Body of pancreas (tissue), 4 donors: Measurements from ENCODE around the gene METTL17. TPM values are rescaled to one million over a fixed set of nuclear protein-coding genes. Genes with fewer than 3 reads are reported as not detected.

ENCODE experiments used
- ATAC-seq: fragments of 150-250 bp; one replicate; pipeline ENCODE4 v1.9.1; 2016
- DNase-seq, 4 donors: peaks; one replicate each; pipeline ENCODE4 v3.0.0-alpha.2; 2019
- H3K27ac ChIP-seq, 4 donors: fragments of 200-600 bp; sonication (generic); 1 replicate in 3 of 4; 2 replicates in 1 of 4; pipeline versions ENCODE4 v1.5.1 to v1.6.1; 2016 to 2019; ENCODE audit warnings: mild to moderate bottlenecking in 1 of 4, mixed read lengths in 1 of 4, moderate library complexity in 1 of 4
- H3K27me3 ChIP-seq, 2 donors: fragments of 200-600 bp; sonication (generic); one replicate each; pipeline ENCODE4 v1.6.0; 2016; ENCODE audit warnings: mild to moderate bottlenecking in 1 of 2
- H3K36me3 ChIP-seq, 2 donors: fragments of 200-600 bp; sonication (generic); replicated peaks in 1 of 2; 2 replicates each; pipeline ENCODE4 v1.5.1; 2016; ENCODE audit warnings: low read depth in 2 of 2; ENCODE audit not compliant: insufficient read depth in 1 of 2
- H3K4me1 ChIP-seq: fragments of 200-600 bp; sonication (generic); one replicate; pipeline ENCODE4 v1.6.0; 2016
- H3K4me3 ChIP-seq, 2 donors: fragments of 200-600 bp; sonication (generic); 1 replicate in 1 of 2; 2 replicates in 1 of 2; pipeline ENCODE4 v1.5.1; 2016 to 2019
- H3K9me3 ChIP-seq, 3 donors: fragments of 200-600 bp; sonication (generic); 1 replicate in 2 of 3; 2 replicates in 1 of 3; pipeline ENCODE4 v1.5.1; 2016
- POLR2A ChIP-seq, 3 donors: fragments of 450-650 bp; IDR thresholded peaks; one replicate each; pipeline ENCODE4 v1.6.1; 2016; ENCODE audit warnings: antibody characterized with exemption in 3 of 3, mild to moderate bottlenecking in 2 of 3
- WGBS, 2 donors: methylation state at CpG; one replicate each; pipeline ENCODE4 v1.1.5; 2017; 5-methylcytosine and 5-hydroxymethylcytosine counted together
- intact Hi-C: fragments of 100-400 bp; cut with DNase I; formaldehyde crosslinking; loops from one replicate; pipeline ENCODE4 v1.15.1; 2023
- total RNA-seq, 2 donors: library from RNA; depleted of rRNA; stranded (reverse); fragments of >200 nt; gene quantifications; one replicate each; pipeline ENCODE4 v1.1.0, GENCODE V29; 2016
- TF ChIP-seq, protein P1 (sequence below), 7 experiments: fragments of 450-650 bp in 4 of 7; fragments of 200-600 bp in 3 of 7; sonication (generic) in 3 of 7; IDR thresholded peaks; one replicate each; pipeline ENCODE4 v1.5.1; 2016 to 2019; ENCODE audit warnings: antibody characterized with exemption in 7 of 7

Gene METTL17
- total RNA-seq, 2 donors from 2014 or later = 39.2 to 73.7 TPM

- H3K27me3 ChIP-seq = no peaks in the 10 kb centered on the region
- H3K9me3 ChIP-seq = no peaks in the 10 kb centered on the region
- TF ChIP-seq, protein P1, sequence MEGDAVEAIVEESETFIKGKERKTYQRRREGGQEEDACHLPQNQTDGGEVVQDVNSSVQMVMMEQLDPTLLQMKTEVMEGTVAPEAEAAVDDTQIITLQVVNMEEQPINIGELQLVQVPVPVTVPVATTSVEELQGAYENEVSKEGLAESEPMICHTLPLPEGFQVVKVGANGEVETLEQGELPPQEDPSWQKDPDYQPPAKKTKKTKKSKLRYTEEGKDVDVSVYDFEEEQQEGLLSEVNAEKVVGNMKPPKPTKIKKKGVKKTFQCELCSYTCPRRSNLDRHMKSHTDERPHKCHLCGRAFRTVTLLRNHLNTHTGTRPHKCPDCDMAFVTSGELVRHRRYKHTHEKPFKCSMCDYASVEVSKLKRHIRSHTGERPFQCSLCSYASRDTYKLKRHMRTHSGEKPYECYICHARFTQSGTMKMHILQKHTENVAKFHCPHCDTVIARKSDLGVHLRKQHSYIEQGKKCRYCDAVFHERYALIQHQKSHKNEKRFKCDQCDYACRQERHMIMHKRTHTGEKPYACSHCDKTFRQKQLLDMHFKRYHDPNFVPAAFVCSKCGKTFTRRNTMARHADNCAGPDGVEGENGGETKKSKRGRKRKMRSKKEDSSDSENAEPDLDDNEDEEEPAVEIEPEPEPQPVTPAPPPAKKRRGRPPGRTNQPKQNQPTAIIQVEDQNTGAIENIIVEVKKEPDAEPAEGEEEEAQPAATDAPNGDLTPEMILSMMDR (IDR thresholded peaks at IDR 0.05) = no peak
- no peak for TF ChIP-seq POLR2A (IDR thresholded peaks at IDR 0.05)
- intact Hi-C loops = loop anchor here (10.0 kb wide), 1 partner anchor 115 kb away; no protein-coding TSS in a partner anchor
- H3K4me1 ChIP-seq = peaks cover 12% of the 10 kb centered on the region
- ATAC-seq (no peak), DNase-seq (no peak)
- H3K36me3 ChIP-seq = no peaks in the 10 kb centered on the region
- no peak overlapping the region for H3K27ac ChIP-seq
- no peak overlapping the region for H3K4me3 ChIP-seq
- 80 to 91% methylated on average over 3 of the region's 3 CpGs for WGBS, 2 donors
Measured at GRCh38 chr14:20969336-20969735, 20.4 kb upstream of the METTL17 start.

DNA sequence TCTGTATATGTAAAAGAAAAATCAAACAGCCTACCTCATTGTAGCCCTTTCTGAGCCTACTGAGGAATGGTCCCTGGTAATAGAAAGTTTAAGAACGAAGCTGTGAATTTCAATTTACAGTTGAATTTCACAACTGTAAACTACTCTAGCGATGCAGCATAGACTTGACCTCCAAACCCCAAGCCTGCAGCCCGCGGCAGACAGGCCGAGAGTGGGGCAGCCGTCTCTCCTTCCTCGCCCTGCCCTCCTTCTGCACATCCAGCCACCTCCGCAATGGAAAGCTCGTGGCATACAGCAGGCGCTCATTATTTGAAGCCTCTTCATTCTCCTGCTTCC is 19.2 kb upstream of the METTL17 start:
- peaks cover 12% of the 10 kb centered on the region for H3K4me1 ChIP-seq
- no peaks in the 10 kb centered on the region for H3K36me3 ChIP-seq
- peak; percentile 17 for ATAC-seq
- intact Hi-C loops = no loop called here
- H3K27ac ChIP-seq = peak overlapping the region; percentile 3 to 82 (median 64)
- TF ChIP-seq, protein P1 (IDR thresholded peaks at IDR 0.05) = no peak
- no peak for TF ChIP-seq POLR2A (IDR thresholded peaks at IDR 0.05)
- WGBS, 2 donors = 13 to 23% methylated on average over 10 of the region's 10 CpGs
- DNase-seq = no peak
- no peaks in the 10 kb centered on the region for H3K27me3 ChIP-seq
- H3K4me3 ChIP-seq = peak overlapping the region in 1 of 2 donors; percentile 28
- H3K9me3 ChIP-seq = no peaks in the 10 kb centered on the region

DNA sequence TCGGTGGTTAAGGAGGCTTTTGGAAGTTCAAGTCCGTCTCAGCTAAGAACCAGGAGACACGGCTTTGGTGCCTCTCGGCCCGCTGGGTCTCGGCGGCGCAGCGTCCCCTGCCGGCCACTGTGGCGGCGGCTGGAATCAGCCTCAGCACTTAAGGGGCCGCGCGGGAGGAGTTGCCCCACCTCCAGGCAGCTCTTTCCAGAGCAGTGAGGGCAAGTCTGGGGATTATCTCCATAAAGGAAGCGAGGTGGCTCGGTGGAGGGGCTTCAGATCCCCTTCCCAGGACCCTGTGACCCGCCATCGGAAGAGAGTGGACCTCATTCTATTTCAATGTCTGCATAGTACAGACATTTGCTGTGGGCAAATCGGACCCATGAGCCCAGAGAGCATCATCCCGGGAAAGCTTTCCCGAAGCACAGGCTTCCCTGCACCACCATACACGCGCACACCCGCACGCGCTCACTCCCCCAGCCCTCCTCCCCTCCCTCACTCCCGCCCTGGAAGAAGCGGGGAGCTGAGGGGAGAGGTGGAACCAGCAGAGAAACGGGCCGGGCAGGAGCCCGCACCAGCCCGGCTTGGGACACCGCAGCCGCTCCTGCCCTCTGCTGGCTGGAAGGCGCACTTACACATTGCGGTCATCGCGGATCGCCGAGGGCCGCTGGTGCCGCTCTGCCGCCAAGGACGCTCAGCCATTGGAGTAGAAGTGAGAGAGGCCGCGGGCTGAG is 18.6 kb upstream of the METTL17 start:
- peak overlapping the region; percentile 3 to 82 (median 64) for H3K27ac ChIP-seq
- H3K4me3 ChIP-seq = peak overlapping the region; percentile 28 to 45
- ATAC-seq = peak; percentile 95
- peak; percentile 87 to 90 (median 89) for DNase-seq
- WGBS, 2 donors = 0 to 3% methylated on average over 13 to 47 of the region's 47 CpGs
- H3K4me1 ChIP-seq = peaks cover 12% of the 10 kb centered on the region
- no peaks in the 10 kb centered on the region for H3K36me3 ChIP-seq
- intact Hi-C loops = no loop called here
- H3K9me3 ChIP-seq = no peaks in the 10 kb centered on the region
- H3K27me3 ChIP-seq = no peaks in the 10 kb centered on the region
- TF ChIP-seq, protein P1 (IDR thresholded peaks at IDR 0.05) = peak; percentile 80 to 97 (median 88)
- TF ChIP-seq POLR2A (IDR thresholded peaks at IDR 0.05) = peak in 1 of 3 donors; percentile 33

- Histone ChIP-seq H3K9me3 (no peaks in the 10 kb centered on the region), H3K36me3 (no peaks in the 10 kb centered on the region), H3K27ac (peak overlapping the region; percentile 3 to 82 (median 64)), H3K4me1 (peaks cover 12% of the 10 kb centered on the region), H3K4me3 (peak overlapping the region in 1 of 2 donors; percentile 45), H3K27me3 (no peaks in the 10 kb centered on the region)
- intact Hi-C loops = no loop called here
- 0 to 14% methylated on average over 8 of the region's 8 CpGs for WGBS, 2 donors
- no peak for DNase-seq
- TF ChIP-seq POLR2A (IDR thresholded peaks at IDR 0.05) = no peak
- TF ChIP-seq, protein P1 (IDR thresholded peaks at IDR 0.05) = no peak
- peak; percentile 36 for ATAC-seq
Measured at GRCh38 chr14:20971705-20972021, 18.1 kb upstream of the METTL17 start.

- intact Hi-C loops = no loop called here
- no peak overlapping the region for H3K4me3 ChIP-seq
Measured at GRCh38 chr14:20973501-20973900, 16.3 kb upstream of the METTL17 start.

More at GRCh38 chr14:20973501-20973900, 16.3 kb upstream of the METTL17 start:
- WGBS, 2 donors = 91 to 92% methylated on average over 3 of the region's 3 CpGs
- DNase-seq (no peak), ATAC-seq (no peak)
- H3K36me3 ChIP-seq = no peaks in the 10 kb centered on the region
- peaks cover 12% of the 10 kb centered on the region for H3K4me1 ChIP-seq
- H3K27me3 ChIP-seq = no peaks in the 10 kb centered on the region
- no peak for TF ChIP-seq POLR2A (IDR thresholded peaks at IDR 0.05)
- TF ChIP-seq, protein P1 (IDR thresholded peaks at IDR 0.05) = no peak
- H3K27ac ChIP-seq = no peak overlapping the region
- H3K9me3 ChIP-seq = no peaks in the 10 kb centered on the region
